IMR-90 (cell line): Measurements from ENCODE around the gene CCDC54. TPM values are rescaled to one million over a fixed set of nuclear protein-coding genes. Genes with fewer than 3 reads are reported as not detected.

Source experiments
- ATAC-seq: fragments of 200-7000 bp; cut with Tn5 transposase; 2 replicates; pipeline ENCODE4 v1.9.1; 2020; ENCODE audit warnings: low read depth, mild to moderate bottlenecking, moderate library complexity
- BruUV-seq: library from RNA; stranded (reverse); fragments of 400-500 nt; replicated peaks from 2 replicates; lab custom pipeline; 2021; lab: Mats Ljungman, UMichigan
- CTCF ChIA-PET: fragments of 300-600 bp; formaldehyde crosslinking; extraction: SDS; loops from one replicate; lab custom pipeline; 2021; ENCODE audit warnings: antibody characterized with exemption; lab: Yijun Ruan, JAX
- POLR2A ChIA-PET: fragments of 300-600 bp; sonication (Branson Sonifier 250); formaldehyde crosslinking; loops from one replicate; lab custom pipeline; 2022; ENCODE audit warnings: antibody characterized with exemption; ENCODE audit not compliant: unreplicated experiment; lab: Charles Lee
- DNase-seq: peaks from one replicate; pipeline ENCODE4 v3.0.0; 2013
- H2AFZ ChIP-seq: replicated peaks from 2 replicates; pipeline ENCODE3; 2013; ENCODE audit warnings: low read length, mild to moderate bottlenecking; ENCODE audit not compliant: poor library complexity
- H2AK5ac ChIP-seq: 2 replicates; pipeline ENCODE4 v1.6.1; 2013; ENCODE audit warnings: low read depth, low read length, inconsistent platforms
- H2AK9ac ChIP-seq: replicated peaks from 2 replicates; pipeline ENCODE3; 2013; ENCODE audit warnings: mild to moderate bottlenecking, low read depth, low read length, moderate library complexity; ENCODE audit not compliant: poor library complexity
- H2BK120ac ChIP-seq: 2 replicates; pipeline ENCODE4 v1.6.1; 2013; ENCODE audit warnings: low read depth, low read length, inconsistent platforms
- H2BK15ac ChIP-seq: 3 replicates; pipeline ENCODE4 v1.6.1; 2013; ENCODE audit warnings: low read depth, low read length, inconsistent platforms
- H2BK20ac ChIP-seq: 2 replicates; pipeline ENCODE4 v1.6.1; 2013; ENCODE audit warnings: low read depth, mild to moderate bottlenecking, inconsistent platforms, low read length, moderate library complexity
- H2BK5ac ChIP-seq: 2 replicates; pipeline ENCODE4 v1.6.1; 2013; ENCODE audit warnings: mild to moderate bottlenecking, low read depth, low read length, inconsistent platforms; ENCODE audit not compliant: poor library complexity, severe bottlenecking
- H3K14ac ChIP-seq: replicated peaks from 2 replicates; pipeline ENCODE4 v1.6.1; 2013; ENCODE audit warnings: low read depth, low read length, inconsistent platforms
- H3K18ac ChIP-seq: 2 replicates; pipeline ENCODE4 v1.6.1; 2013; ENCODE audit warnings: low read depth, low read length, control low read depth
- H3K23ac ChIP-seq: 2 replicates; pipeline ENCODE4 v1.6.1; 2013; ENCODE audit warnings: low read depth, low read length, inconsistent platforms
- H3K27ac ChIP-seq: 2 replicates; pipeline ENCODE4 v1.5.1; 2013; ENCODE audit warnings: mild to moderate bottlenecking, control low read depth, low read length; ENCODE audit not compliant: insufficient read depth
- H3K27me3 ChIP-seq: 2 replicates; pipeline ENCODE4 v1.6.1; 2013; ENCODE audit warnings: low read length; ENCODE audit not compliant: control insufficient read depth, insufficient read depth
- H3K36me3 ChIP-seq: 2 replicates; pipeline ENCODE4 v1.6.1; 2013; ENCODE audit warnings: low read length, mixed read lengths; ENCODE audit not compliant: control insufficient read depth, insufficient read depth
- H3K4ac ChIP-seq: 2 replicates; pipeline ENCODE4 v1.6.1; 2013; ENCODE audit warnings: low read depth, low read length, inconsistent platforms
- H3K4me1 ChIP-seq: 2 replicates; pipeline ENCODE4 v1.6.1; 2013; ENCODE audit warnings: low read length, mixed read lengths; ENCODE audit not compliant: control insufficient read depth, insufficient read depth
- H3K4me2 ChIP-seq: 2 replicates; pipeline ENCODE4 v1.6.1; 2013; ENCODE audit warnings: low read depth, mild to moderate bottlenecking, control low read depth, low read length, moderate library complexity
- H3K4me3 ChIP-seq: 2 replicates; pipeline ENCODE4 v1.5.1; 2013; ENCODE audit warnings: low read depth, mild to moderate bottlenecking, control low read depth, low read length, moderate library complexity; ENCODE audit not compliant: insufficient read depth
- H3K56ac ChIP-seq: 2 replicates; pipeline ENCODE4 v1.6.1; 2013; ENCODE audit warnings: low read length, inconsistent platforms; ENCODE audit not compliant: insufficient read depth; ENCODE audit errors: extremely low read depth
- H3K79me1 ChIP-seq, 2 experiments: 2 replicates each; pipeline ENCODE4 v1.6.1; 2013; ENCODE audit warnings: low read length in 2 of 2, inconsistent platforms in 1 of 2, low read depth in 1 of 2
- H3K9ac ChIP-seq: 2 replicates; pipeline ENCODE4 v1.6.1; 2013; ENCODE audit warnings: low read depth, low read length, control low read depth
- H3K9me1 ChIP-seq: 2 replicates; pipeline ENCODE4 v1.6.1; 2013; ENCODE audit warnings: low read length, inconsistent platforms; ENCODE audit not compliant: insufficient read depth
- H3K9me3 ChIP-seq: 2 replicates; pipeline ENCODE4 v1.6.1; 2013; ENCODE audit warnings: low read length; ENCODE audit not compliant: control insufficient read depth, insufficient read depth
- H4K20me1 ChIP-seq: 2 replicates; pipeline ENCODE4 v1.6.1; 2013; ENCODE audit warnings: low read length, inconsistent platforms; ENCODE audit not compliant: insufficient read depth
- H4K5ac ChIP-seq: 2 replicates; pipeline ENCODE4 v1.6.1; 2013; ENCODE audit warnings: mild to moderate bottlenecking, low read depth, low read length, control low read depth
- H4K8ac ChIP-seq, 2 experiments: 2 replicates each; pipeline ENCODE4 v1.6.1; 2013; ENCODE audit warnings: low read depth in 2 of 2, low read length in 2 of 2, control low read depth in 1 of 2, inconsistent platforms in 1 of 2
- H4K91ac ChIP-seq: 2 replicates; pipeline ENCODE4 v1.6.1; 2013; ENCODE audit warnings: low read depth, low read length, inconsistent platforms; ENCODE audit not compliant: insufficient read depth
- CHD1 ChIP-seq: IDR thresholded peaks from 2 replicates; pipeline ENCODE4 v1.6.1; 2012; ENCODE audit warnings: low read depth, low read length, improper control_type of control experiment
- MAFK ChIP-seq: IDR thresholded peaks from 2 replicates; pipeline ENCODE4 v1.6.1; 2012; ENCODE audit warnings: low read depth, low read length, improper control_type of control experiment
- MAZ ChIP-seq: IDR thresholded peaks from 2 replicates; pipeline ENCODE4 v1.6.1; 2012; ENCODE audit warnings: low read depth, mild to moderate bottlenecking, low read length, improper control_type of control experiment, moderate library complexity, borderline replicate concordance
- MXI1 ChIP-seq: IDR thresholded peaks from 2 replicates; pipeline ENCODE4 v1.6.1; 2012; ENCODE audit warnings: low read depth, mild to moderate bottlenecking, low read length, moderate library complexity, borderline replicate concordance
- SMC3 ChIP-seq: fragments of 150-350 bp; IDR thresholded peaks from 2 replicates; pipeline ENCODE4 v1.6.1; 2016; ENCODE audit warnings: low read depth, mild to moderate bottlenecking, antibody characterized with exemption, low read length, moderate library complexity
- USF2 ChIP-seq: fragments of 150-350 bp; IDR thresholded peaks from 2 replicates; pipeline ENCODE4 v1.6.1; 2017; ENCODE audit warnings: mild to moderate bottlenecking, antibody characterized with exemption, low read length, low read depth
- WGBS, 2 experiments: methylation state at CpG; one replicate each; pipeline versions ENCODE4 v1.1.5 to v1.1.7; 2013; ENCODE audit warnings: missing lambda C conversion rate in 2 of 2; ENCODE audit not compliant: insufficient read length in 1 of 2; ENCODE audit errors: extremely low coverage in 2 of 2; 5-methylcytosine and 5-hydroxymethylcytosine counted together
- dilution Hi-C: fragments of 300-500 bp; cut with HindIII; formaldehyde crosslinking; loops from one replicate; pipeline ENCODE4 v1.14.3; 2018; ENCODE audit warnings: low sequenced_read_pairs; ENCODE audit not compliant: unreplicated experiment
- in situ Hi-C: fragments of 300-500 bp; cut with MboI; formaldehyde crosslinking; loops from 3 replicates; pipeline ENCODE4 v1.14.3; 2019; ENCODE audit warnings: low sequenced_read_pairs, inconsistent platforms, mixed read lengths
- intact Hi-C: fragments of 100-400 bp; cut with micrococcal nuclease; formaldehyde crosslinking; loops from 2 replicates; pipeline ENCODE4 v1.10.0; 2022
- polyA plus RNA-seq, 3 experiments: library from polyadenylated mRNA; depleted of rRNA; stranded (reverse); fragments of >200 nt; gene quantifications; 2 replicates each; pipeline ENCODE4 v1.2.3, GENCODE V29; 2012; ENCODE audit warnings: low replicate concordance in 1 of 3
- total RNA-seq: library from RNA; depleted of rRNA; stranded (reverse); fragments of >200 nt; gene quantifications from 2 replicates; pipeline ENCODE4 v1.2.3, GENCODE V29; 2012
- TF ChIP-seq, protein P1 (sequence below): conservative IDR thresholded peaks from 2 replicates; pipeline ENCODE4 v1.5.1; 2012; ENCODE audit warnings: mild to moderate bottlenecking, low read depth, low read length, improper control_type of control experiment

Gene CCDC54
- total and polyA plus RNA-seq, 2 of the 4 experiments (the other 2 are of a cell fraction), result not detected

DNA sequence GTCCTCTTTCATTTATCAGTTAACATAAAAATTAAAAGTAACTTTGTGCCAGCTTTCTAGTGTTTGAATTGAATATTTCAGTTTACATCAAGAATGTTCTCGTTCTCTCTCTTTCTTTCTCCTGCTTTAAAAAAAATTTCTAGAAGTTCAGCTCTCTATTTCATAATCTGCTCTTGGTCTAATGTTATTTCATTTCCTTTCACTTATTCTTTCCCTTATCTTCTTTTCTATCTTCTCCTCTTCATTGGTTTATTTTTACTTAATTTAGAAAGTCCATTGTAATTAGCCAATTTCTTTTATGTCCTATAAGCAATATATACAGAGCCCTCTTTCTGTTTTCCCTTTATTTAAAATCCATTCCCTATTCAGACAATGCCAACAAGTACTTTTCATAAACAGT lies 44.6 kb downstream of the CCDC54 start:
- TF ChIP-seq CHD1 (no peak), MAZ (no peak), MAFK (no peak), SMC3 (no peak), MXI1 (no peak), USF2 (no peak)
- TF ChIP-seq, protein P1, sequence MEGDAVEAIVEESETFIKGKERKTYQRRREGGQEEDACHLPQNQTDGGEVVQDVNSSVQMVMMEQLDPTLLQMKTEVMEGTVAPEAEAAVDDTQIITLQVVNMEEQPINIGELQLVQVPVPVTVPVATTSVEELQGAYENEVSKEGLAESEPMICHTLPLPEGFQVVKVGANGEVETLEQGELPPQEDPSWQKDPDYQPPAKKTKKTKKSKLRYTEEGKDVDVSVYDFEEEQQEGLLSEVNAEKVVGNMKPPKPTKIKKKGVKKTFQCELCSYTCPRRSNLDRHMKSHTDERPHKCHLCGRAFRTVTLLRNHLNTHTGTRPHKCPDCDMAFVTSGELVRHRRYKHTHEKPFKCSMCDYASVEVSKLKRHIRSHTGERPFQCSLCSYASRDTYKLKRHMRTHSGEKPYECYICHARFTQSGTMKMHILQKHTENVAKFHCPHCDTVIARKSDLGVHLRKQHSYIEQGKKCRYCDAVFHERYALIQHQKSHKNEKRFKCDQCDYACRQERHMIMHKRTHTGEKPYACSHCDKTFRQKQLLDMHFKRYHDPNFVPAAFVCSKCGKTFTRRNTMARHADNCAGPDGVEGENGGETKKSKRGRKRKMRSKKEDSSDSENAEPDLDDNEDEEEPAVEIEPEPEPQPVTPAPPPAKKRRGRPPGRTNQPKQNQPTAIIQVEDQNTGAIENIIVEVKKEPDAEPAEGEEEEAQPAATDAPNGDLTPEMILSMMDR, result no peak
- Histone ChIP-seq H2BK120ac (no peak overlapping the region), H3K4me3 (no peak overlapping the region), H3K14ac (no peak overlapping the region), H3K79me1 (no peaks in the 10 kb centered on the region), H3K27ac (no peak overlapping the region), H3K9ac (no peak overlapping the region), H3K4me1 (peaks cover 2% of the 10 kb centered on the region; the same call in 1 of the 2 replicates), H3K36me3 (no peaks in the 10 kb centered on the region), H2AK5ac (no peak overlapping the region), H2BK20ac (no peak overlapping the region), H2AFZ (no peak overlapping the region), H3K4me2 (no peak overlapping the region), H4K91ac (no peak overlapping the region), H3K23ac (no peak overlapping the region), H2AK9ac (no peak overlapping the region), H3K27me3 (no peaks in the 10 kb centered on the region), H3K18ac (no peak overlapping the region), H4K5ac (no peak overlapping the region), H3K4ac (no peak overlapping the region), H3K56ac (no peak overlapping the region), H2BK15ac (no peak overlapping the region), H2BK5ac (no peak overlapping the region), H4K8ac (no peak overlapping the region), H3K9me3 (no peaks in the 10 kb centered on the region), H3K9me1 (no peaks in the 10 kb centered on the region), H4K20me1 (no peaks in the 10 kb centered on the region)
- POLR2A ChIA-PET, result interaction anchor here (0.5 kb wide), 1 partner anchor 192 kb away, joined by 7 read pairs; no protein-coding TSS in a partner anchor
- no CpG with 5 or more reads among the region's 1 CpG for WGBS, 2 experiments
- dilution Hi-C loops, result no loop called here
- in situ Hi-C loops, result no loop called here
- no peak for ATAC-seq
- BruUV-seq, result no TSS peak
- DNase-seq, result no peak
- intact Hi-C loops, result loop anchor here (1.0 kb wide), 1 partner anchor 151 kb away; no protein-coding TSS in a partner anchor
- CTCF ChIA-PET, result interaction anchor here (0.6 to 5.1 kb wide), 14 partner anchors 7 to 287 kb away, joined by 3 to 39 read pairs (median 4); no protein-coding TSS in a partner anchor
